Measurements from ENCODE around the gene RCOR2.

GRCh38 chr11:63862923-63863322 is 54.0 kb downstream of the RCOR2 start:
- TF ChIP-seq EZH2 (optimal IDR thresholded peaks at IDR 0.05; ENCODE audit: low read depth, low read length) (no peak), EZH2phosphoT487 (IDR thresholded peaks at IDR 0.05; ENCODE audit: low read length) (no peak)
- TF ChIP-seq, protein P1, sequence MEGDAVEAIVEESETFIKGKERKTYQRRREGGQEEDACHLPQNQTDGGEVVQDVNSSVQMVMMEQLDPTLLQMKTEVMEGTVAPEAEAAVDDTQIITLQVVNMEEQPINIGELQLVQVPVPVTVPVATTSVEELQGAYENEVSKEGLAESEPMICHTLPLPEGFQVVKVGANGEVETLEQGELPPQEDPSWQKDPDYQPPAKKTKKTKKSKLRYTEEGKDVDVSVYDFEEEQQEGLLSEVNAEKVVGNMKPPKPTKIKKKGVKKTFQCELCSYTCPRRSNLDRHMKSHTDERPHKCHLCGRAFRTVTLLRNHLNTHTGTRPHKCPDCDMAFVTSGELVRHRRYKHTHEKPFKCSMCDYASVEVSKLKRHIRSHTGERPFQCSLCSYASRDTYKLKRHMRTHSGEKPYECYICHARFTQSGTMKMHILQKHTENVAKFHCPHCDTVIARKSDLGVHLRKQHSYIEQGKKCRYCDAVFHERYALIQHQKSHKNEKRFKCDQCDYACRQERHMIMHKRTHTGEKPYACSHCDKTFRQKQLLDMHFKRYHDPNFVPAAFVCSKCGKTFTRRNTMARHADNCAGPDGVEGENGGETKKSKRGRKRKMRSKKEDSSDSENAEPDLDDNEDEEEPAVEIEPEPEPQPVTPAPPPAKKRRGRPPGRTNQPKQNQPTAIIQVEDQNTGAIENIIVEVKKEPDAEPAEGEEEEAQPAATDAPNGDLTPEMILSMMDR (IDR thresholded peaks at IDR 0.05; ENCODE audit: low read length): no peak
